ENCODE measurements around the gene CALHM1. TPM values are rescaled to one million over a fixed set of nuclear protein-coding genes. Genes with fewer than 3 reads are reported as not detected.

The CALHM1 gene
- total and polyA plus RNA-seq, 2 experiments from 2014 or later, result 0.11 TPM; not detected in 1

DNA sequence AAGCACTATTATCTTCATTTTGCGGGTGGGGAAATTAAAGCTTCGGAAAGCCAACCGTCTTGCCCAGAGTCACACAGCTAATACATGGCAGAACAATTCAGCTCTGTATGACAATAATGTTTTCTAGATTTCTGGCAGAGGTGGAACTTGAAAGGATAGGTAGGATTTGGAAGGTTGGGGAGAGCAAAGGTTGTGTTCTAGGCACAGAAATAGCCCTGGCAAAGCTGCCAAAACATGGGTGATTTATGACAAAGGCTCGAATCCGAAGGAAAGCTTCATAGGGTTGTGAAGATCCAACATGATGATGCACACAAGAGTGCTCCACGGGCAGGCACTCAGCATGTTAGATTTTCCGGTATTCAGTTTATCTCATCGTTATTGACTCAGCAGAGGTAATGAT, 43.1 kb downstream of the CALHM1 start (continued):
- TF ChIP-seq JUNB (IDR thresholded peaks at IDR 0.05; ENCODE audit: unreplicated experiment) (no peak), POLR2AphosphoS5 (IDR thresholded peaks at IDR 0.05; ENCODE audit: low read depth) (no peak)

DNA sequence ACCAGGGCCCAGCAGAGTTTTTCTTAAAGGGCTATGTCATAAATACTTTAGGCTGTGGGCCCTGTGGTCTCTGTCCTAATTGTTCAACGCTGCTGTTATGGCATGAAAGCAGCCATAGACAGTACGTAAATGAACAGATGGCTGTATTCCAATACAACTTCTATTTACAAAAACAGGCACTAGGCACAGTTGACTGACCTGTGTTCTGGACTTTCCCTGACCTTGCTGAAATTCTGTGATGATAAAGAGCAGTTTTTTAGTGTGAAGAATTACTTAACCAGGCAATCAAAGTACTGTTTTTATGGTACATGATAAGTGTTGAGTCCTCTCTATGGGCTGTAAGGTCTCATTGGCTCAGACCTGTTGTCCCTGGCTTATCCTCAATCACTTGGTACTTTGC, 45.1 kb downstream of the CALHM1 start:
- H3K27ac Mint-ChIP-seq, result no peak overlapping the region
- no peaks in the 10 kb centered on the region for H3K4me1 Mint-ChIP-seq
- H3K4me3 Mint-ChIP-seq, result no peak overlapping the region
- H3K4me3 ChIP-seq, result no peak overlapping the region
- DNase-seq (ENCODE audit: low spot score), result no peak
- H3K79me2 ChIP-seq (replicated peaks; ENCODE audit: insufficient read depth), result no peaks in the 10 kb centered on the region
- H3K9me2 ChIP-seq (ENCODE audit: insufficient read depth), result no peaks in the 10 kb centered on the region
- peaks cover 24% of the 10 kb centered on the region for H4K20me1 ChIP-seq (replicated peaks; ENCODE audit: insufficient read depth)
- H3F3A ChIP-seq (replicated peaks; ENCODE audit: low read depth), result peaks cover 5% of the 10 kb centered on the region; the same call in 1 of the 2 replicates
- no peak overlapping the region for H3K4me2 ChIP-seq
- no peak overlapping the region for H3K27ac ChIP-seq (ENCODE audit: low read depth)
- no peak for ATAC-seq
- H3K27me3 Mint-ChIP-seq (ENCODE audit: insufficient read depth, low read depth, poor library complexity), result no peaks in the 10 kb centered on the region
- no peak overlapping the region for H2AFZ ChIP-seq
- H3K9me3 Mint-ChIP-seq, result no peaks in the 10 kb centered on the region
- TF ChIP-seq ZNF462 (CRISPR knock-in tag; IDR thresholded peaks at IDR 0.05) (no peak), EZH2phosphoT487 (IDR thresholded peaks at IDR 0.05; ENCODE audit: unreplicated experiment) (no peak)
- peaks cover 92% of the 10 kb centered on the region for H3K36me3 Mint-ChIP-seq (ENCODE audit: low read depth)
- H3K4me1 ChIP-seq (ENCODE audit: insufficient read depth), result no peaks in the 10 kb centered on the region
- no peaks in the 10 kb centered on the region for H3K27me3 ChIP-seq (ENCODE audit: insufficient read depth)
- peaks cover 90% of the 10 kb centered on the region for H3K36me3 ChIP-seq (ENCODE audit: insufficient read depth)

Other genes with a start within 250 kb of the CALHM1 start
- gene RPEL1, start 213.0 kb downstream of the CALHM1 start, total RNA-seq (2014; rRNA removed; shearing (Covaris generic)), result not detected in 2 replicates
- gene RPEL1, start 213.0 kb downstream of the CALHM1 start, polyA plus RNA-seq (2016; fragmentation: Nextera tagmentation; extraction: Ambion mirVana), result 0.21 TPM in 1 of 2 replicates, not detected in the other
- 25.1 and 26.1 TPM in 2 replicates for gene INA, start 181.8 kb downstream of the CALHM1 start, total RNA-seq (2014; rRNA removed; shearing (Covaris generic))
- 9.0 and 10.0 TPM in 2 replicates for gene INA, start 181.8 kb downstream of the CALHM1 start, polyA plus RNA-seq (2016; fragmentation: Nextera tagmentation; extraction: Ambion mirVana)
- gene PCGF6, start 107.8 kb downstream of the CALHM1 start, total RNA-seq (2014; rRNA removed; shearing (Covaris generic)), result 14.0 and 16.6 TPM in 2 replicates
- 22.3 and 26.1 TPM in 2 replicates for gene PCGF6, start 107.8 kb downstream of the CALHM1 start, polyA plus RNA-seq (2016; fragmentation: Nextera tagmentation; extraction: Ambion mirVana)
- 22.8 and 25.9 TPM in 2 replicates for gene TAF5, start 90.9 kb downstream of the CALHM1 start, total RNA-seq (2014; rRNA removed; shearing (Covaris generic))
- gene TAF5, start 90.9 kb downstream of the CALHM1 start, polyA plus RNA-seq (2016; fragmentation: Nextera tagmentation; extraction: Ambion mirVana), result 8.6 and 10.4 TPM in 2 replicates
- 227 and 351 TPM in 2 replicates for gene ATP5MK, start 62.4 kb downstream of the CALHM1 start, total RNA-seq (2014; rRNA removed; shearing (Covaris generic))
- 1,139 and 1,414 TPM in 2 replicates for gene ATP5MK, start 62.4 kb downstream of the CALHM1 start, polyA plus RNA-seq (2016; fragmentation: Nextera tagmentation; extraction: Ambion mirVana)
- 67.0 and 82.1 TPM in 2 replicates for gene PDCD11, start 62.3 kb downstream of the CALHM1 start, total RNA-seq (2014; rRNA removed; shearing (Covaris generic))
- gene PDCD11, start 62.3 kb downstream of the CALHM1 start, polyA plus RNA-seq (2016; fragmentation: Nextera tagmentation; extraction: Ambion mirVana), result 87.8 and 99.9 TPM in 2 replicates
- gene CALHM2, start 6.5 kb downstream of the CALHM1 start, total RNA-seq (2014; rRNA removed; shearing (Covaris generic)), result 2.1 and 2.7 TPM in 2 replicates
- 2.1 and 2.2 TPM in 2 replicates for gene CALHM2, start 6.5 kb downstream of the CALHM1 start, polyA plus RNA-seq (2016; fragmentation: Nextera tagmentation; extraction: Ambion mirVana)
- 0.14 TPM in 1 of 2 replicates, not detected in the other for gene CALHM3, start 20.3 kb upstream of the CALHM1 start, total RNA-seq (2014; rRNA removed; shearing (Covaris generic))
- gene CALHM3, start 20.3 kb upstream of the CALHM1 start, polyA plus RNA-seq (2016; fragmentation: Nextera tagmentation; extraction: Ambion mirVana), result 0.19 TPM in 1 of 2 replicates, not detected in the other
- 1.1 and 3.8 TPM in 2 replicates for gene NEURL1, start 34.8 kb upstream of the CALHM1 start, total RNA-seq (2014; rRNA removed; shearing (Covaris generic))
- gene NEURL1, start 34.8 kb upstream of the CALHM1 start, polyA plus RNA-seq (2016; fragmentation: Nextera tagmentation; extraction: Ambion mirVana), result 0.71 and 0.82 TPM in 2 replicates